ENCODE measurements around the gene TMPRSS4.

GRCh38 chr11:118090545-118091162 is 13.8 kb downstream of the TMPRSS4 start:
- TF ChIP-seq CTCF (IDR thresholded peaks at IDR 0.05): no peak
- no peak for TF ChIP-seq POLR2A (IDR thresholded peaks at IDR 0.05)
